Astrocyte (in vitro differentiated cells and primary cell): ENCODE results near the gene CHAD. TPM values are rescaled to one million over a fixed set of nuclear protein-coding genes. Genes with fewer than 3 reads are reported as not detected.

Source experiments
- DNase-seq: peaks from one replicate; pipeline ENCODE4 v3.0.0-alpha.2; 2010; ENCODE audit warnings: low read depth
- FAIRE-seq: peaks from 2 replicates; lab custom pipeline; 2011; peaks lifted over from hg19 to GRCh38; lab: Jason Lieb, UNC
- H2AFZ ChIP-seq: 2 replicates; pipeline ENCODE4 v1.6.0; 2012; ENCODE audit warnings: low read depth, low read length, inconsistent platforms
- H3K27ac ChIP-seq: 2 replicates; pipeline ENCODE4 v1.5.1; 2011; ENCODE audit warnings: low read depth, low read length, inconsistent platforms
- H3K27me3 ChIP-seq: 2 replicates; pipeline ENCODE4 v1.6.0; 2011; ENCODE audit warnings: low read length, inconsistent platforms; ENCODE audit not compliant: insufficient read depth
- H3K36me3 ChIP-seq: 2 replicates; pipeline ENCODE4 v1.5.1; 2011; ENCODE audit warnings: low read length, inconsistent platforms; ENCODE audit not compliant: insufficient read depth
- H3K4me1 ChIP-seq: 2 replicates; pipeline ENCODE4 v1.5.1; 2011; ENCODE audit warnings: low read length, inconsistent platforms; ENCODE audit not compliant: insufficient read depth
- H3K4me2 ChIP-seq: 2 replicates; pipeline ENCODE4 v1.6.0; 2012; ENCODE audit warnings: low read length, inconsistent platforms
- H3K4me3 ChIP-seq: 2 replicates; pipeline ENCODE4 v1.5.1; 2011; ENCODE audit warnings: low read depth, mild to moderate bottlenecking, low read length, inconsistent platforms; ENCODE audit not compliant: insufficient read depth
- H3K79me2 ChIP-seq: 2 replicates; pipeline ENCODE4 v1.6.0; 2012; ENCODE audit warnings: mild to moderate bottlenecking, low read length, inconsistent platforms; ENCODE audit not compliant: insufficient read depth
- H3K9ac ChIP-seq: 2 replicates; pipeline ENCODE4 v1.6.0; 2012; ENCODE audit warnings: mild to moderate bottlenecking, low read length, inconsistent platforms
- H3K9me3 ChIP-seq: 2 replicates; pipeline ENCODE4 v1.5.1; 2012; ENCODE audit warnings: low read depth, mild to moderate bottlenecking, low read length, inconsistent platforms; ENCODE audit not compliant: insufficient read depth
- H4K20me1 ChIP-seq: 2 replicates; pipeline ENCODE4 v1.6.0; 2012; ENCODE audit warnings: low read length, inconsistent platforms; ENCODE audit not compliant: insufficient read depth
- H3K27ac Mint-ChIP-seq: one replicate; pipeline ENCODE4 v1.8.0; 2021; ENCODE audit warnings: mild to moderate bottlenecking, mixed read lengths; ENCODE audit not compliant: unreplicated experiment
- H3K27me3 Mint-ChIP-seq: one replicate; pipeline ENCODE4 v1.8.0; 2021; ENCODE audit warnings: low read depth, mixed read lengths; ENCODE audit not compliant: unreplicated experiment
- H3K36me3 Mint-ChIP-seq: one replicate; pipeline ENCODE4 v1.8.0; 2021; ENCODE audit warnings: low read depth, mixed read lengths; ENCODE audit not compliant: unreplicated experiment
- H3K4me1 Mint-ChIP-seq: one replicate; pipeline ENCODE4 v1.8.0; 2021; ENCODE audit warnings: low read depth, mixed read lengths; ENCODE audit not compliant: unreplicated experiment
- H3K4me3 Mint-ChIP-seq: one replicate; pipeline ENCODE4 v1.8.0; 2021; ENCODE audit warnings: mild to moderate bottlenecking, moderate library complexity, mixed read lengths; ENCODE audit not compliant: unreplicated experiment
- H3K9me3 Mint-ChIP-seq: one replicate; pipeline ENCODE4 v1.8.0; 2021; ENCODE audit warnings: mild to moderate bottlenecking, mixed read lengths; ENCODE audit not compliant: unreplicated experiment
- EZH2 ChIP-seq: IDR thresholded peaks from 2 replicates; pipeline ENCODE4 v1.6.1; 2012; ENCODE audit warnings: mild to moderate bottlenecking, low read length, inconsistent platforms; ENCODE audit not compliant: insufficient read depth
- total RNA-seq: library from RNA; stranded (reverse); gene quantifications from 2 replicates; pipeline ENCODE4 v1.2.1, GENCODE V29; 2021
- TF ChIP-seq, protein P1 (sequence below): IDR thresholded peaks from 2 replicates; pipeline ENCODE4 v1.5.1; 2011; ENCODE audit warnings: low read depth, mild to moderate bottlenecking, inconsistent platforms, low read length, moderate library complexity; ENCODE audit not compliant: insufficient read depth

Gene CHAD
- total RNA-seq, 1 donor from 2014 or later, result not detected

DNA sequence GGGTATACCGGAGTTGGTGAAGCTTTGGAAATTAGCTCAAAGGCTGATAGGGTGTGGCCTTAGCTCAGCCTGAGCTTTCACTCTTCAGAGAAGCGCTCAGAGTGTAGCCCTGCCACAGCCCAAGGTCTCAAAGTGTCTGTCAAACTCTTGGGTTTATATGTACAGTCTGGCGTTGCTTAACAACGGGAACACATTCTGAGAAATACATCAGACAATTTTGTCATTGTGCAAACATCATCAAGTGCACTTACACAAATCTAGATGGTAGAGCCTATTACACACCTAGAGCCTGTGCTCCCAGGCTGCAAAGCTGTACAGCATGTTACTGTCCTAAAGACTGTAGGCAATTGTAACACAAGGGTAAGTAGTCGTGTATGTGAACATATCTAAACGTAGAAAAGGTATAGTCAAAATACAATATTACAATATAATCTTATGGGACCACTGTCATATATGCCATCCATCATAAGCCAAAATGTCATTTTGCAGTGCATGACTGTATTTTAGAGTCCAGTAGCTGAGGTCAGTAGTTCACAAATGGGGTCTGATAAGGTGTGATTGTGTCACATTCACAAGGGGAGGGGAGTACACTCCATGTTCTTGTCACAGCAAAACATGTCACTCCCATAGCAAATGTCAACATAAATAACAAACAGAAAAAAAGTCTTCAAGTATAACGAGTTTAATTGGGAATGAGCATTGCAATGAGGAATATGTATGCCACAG lies 20.6 kb downstream of the CHAD start:
- Histone ChIP-seq H4K20me1 (no peaks in the 10 kb centered on the region), H3K27me3 (no peaks in the 10 kb centered on the region), H3K4me3 (no peak overlapping the region), H3K27ac (no peak overlapping the region), H3K4me1 (no peaks in the 10 kb centered on the region), H3K9ac (no peak overlapping the region), H3K79me2 (no peaks in the 10 kb centered on the region), H3K4me2 (no peak overlapping the region), H3K9me3 (no peaks in the 10 kb centered on the region), H3K36me3 (no peaks in the 10 kb centered on the region), H2AFZ (no peak overlapping the region)
- Mint-ChIP-seq H3K4me3 (no peak overlapping the region), H3K4me1 (peaks cover 2% of the 10 kb centered on the region), H3K9me3 (no peaks in the 10 kb centered on the region), H3K27me3 (no peaks in the 10 kb centered on the region), H3K36me3 (peaks cover 3% of the 10 kb centered on the region), H3K27ac (no peak overlapping the region)
- FAIRE-seq, result no peak
- no peak for DNase-seq
- TF ChIP-seq, protein P1, sequence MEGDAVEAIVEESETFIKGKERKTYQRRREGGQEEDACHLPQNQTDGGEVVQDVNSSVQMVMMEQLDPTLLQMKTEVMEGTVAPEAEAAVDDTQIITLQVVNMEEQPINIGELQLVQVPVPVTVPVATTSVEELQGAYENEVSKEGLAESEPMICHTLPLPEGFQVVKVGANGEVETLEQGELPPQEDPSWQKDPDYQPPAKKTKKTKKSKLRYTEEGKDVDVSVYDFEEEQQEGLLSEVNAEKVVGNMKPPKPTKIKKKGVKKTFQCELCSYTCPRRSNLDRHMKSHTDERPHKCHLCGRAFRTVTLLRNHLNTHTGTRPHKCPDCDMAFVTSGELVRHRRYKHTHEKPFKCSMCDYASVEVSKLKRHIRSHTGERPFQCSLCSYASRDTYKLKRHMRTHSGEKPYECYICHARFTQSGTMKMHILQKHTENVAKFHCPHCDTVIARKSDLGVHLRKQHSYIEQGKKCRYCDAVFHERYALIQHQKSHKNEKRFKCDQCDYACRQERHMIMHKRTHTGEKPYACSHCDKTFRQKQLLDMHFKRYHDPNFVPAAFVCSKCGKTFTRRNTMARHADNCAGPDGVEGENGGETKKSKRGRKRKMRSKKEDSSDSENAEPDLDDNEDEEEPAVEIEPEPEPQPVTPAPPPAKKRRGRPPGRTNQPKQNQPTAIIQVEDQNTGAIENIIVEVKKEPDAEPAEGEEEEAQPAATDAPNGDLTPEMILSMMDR, result no peak
- no peak for TF ChIP-seq EZH2

DNA sequence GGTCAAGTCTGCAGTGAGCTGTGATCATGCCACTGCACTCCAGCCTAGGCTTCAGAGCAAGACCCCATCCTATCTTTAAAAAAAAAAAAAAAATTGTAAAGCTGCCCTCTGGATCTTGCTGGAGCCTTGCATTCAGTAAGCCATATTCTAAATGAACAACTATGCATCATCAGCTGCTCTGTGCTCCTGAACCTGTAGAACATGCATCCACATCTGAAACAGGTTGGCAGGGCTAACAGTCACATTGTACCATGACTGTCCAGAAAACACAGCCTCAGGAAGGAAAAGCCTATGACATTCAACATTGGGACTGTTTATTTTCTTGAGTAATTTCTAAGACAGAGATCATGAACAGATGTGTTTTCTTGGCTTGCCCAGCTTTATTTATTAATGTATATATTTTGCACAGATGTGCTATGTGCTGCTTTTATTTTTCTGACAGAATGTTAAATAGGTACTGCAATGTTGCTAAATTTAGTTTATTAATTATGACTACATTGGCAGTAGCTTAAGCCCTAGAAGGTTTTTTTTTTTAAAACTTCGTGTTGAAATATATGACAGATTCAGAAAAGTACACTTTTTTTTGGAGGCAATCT lies 22.9 kb downstream of the CHAD start:
- no peak overlapping the region for H3K27ac Mint-ChIP-seq
- no peaks in the 10 kb centered on the region for H3K36me3 ChIP-seq
- H3K27ac ChIP-seq, result no peak overlapping the region
- H3K9ac ChIP-seq, result no peak overlapping the region
- no peaks in the 10 kb centered on the region for H3K9me3 Mint-ChIP-seq
- H3K36me3 Mint-ChIP-seq, result peaks cover 2% of the 10 kb centered on the region
- no peaks in the 10 kb centered on the region for H3K79me2 ChIP-seq
- no peaks in the 10 kb centered on the region for H3K9me3 ChIP-seq
- no peak overlapping the region for H3K4me3 ChIP-seq
- H4K20me1 ChIP-seq, result no peaks in the 10 kb centered on the region
- no peak overlapping the region for H3K4me3 Mint-ChIP-seq
- no peak overlapping the region for H2AFZ ChIP-seq
- no peak for TF ChIP-seq EZH2
- TF ChIP-seq, protein P1, result no peak
- H3K4me1 ChIP-seq, result no peaks in the 10 kb centered on the region
- H3K27me3 Mint-ChIP-seq, result no peaks in the 10 kb centered on the region
- H3K4me2 ChIP-seq, result no peak overlapping the region
- FAIRE-seq (no peak), DNase-seq (no peak)
- H3K27me3 ChIP-seq, result no peaks in the 10 kb centered on the region
- H3K4me1 Mint-ChIP-seq, result peaks cover 2% of the 10 kb centered on the region
